ENCODE data around the gene SLC23A1.

DNA sequence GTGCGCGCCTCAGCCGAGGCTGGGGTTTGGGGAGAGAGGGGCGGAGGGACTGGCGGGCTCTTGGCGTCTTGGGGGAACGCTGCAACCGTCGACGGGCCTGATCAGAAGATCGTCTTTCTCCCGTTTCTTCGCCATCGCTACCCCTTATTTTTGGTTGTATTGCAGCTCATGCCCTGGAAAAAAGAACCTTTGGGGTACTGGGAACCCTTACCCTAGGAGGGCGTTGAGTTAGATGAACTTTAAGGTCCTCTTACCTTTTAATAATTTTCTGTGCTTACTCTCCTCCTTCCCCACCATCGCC lies 40.7 kb downstream of the SLC23A1 start:
- TF ChIP-seq, protein P1, sequence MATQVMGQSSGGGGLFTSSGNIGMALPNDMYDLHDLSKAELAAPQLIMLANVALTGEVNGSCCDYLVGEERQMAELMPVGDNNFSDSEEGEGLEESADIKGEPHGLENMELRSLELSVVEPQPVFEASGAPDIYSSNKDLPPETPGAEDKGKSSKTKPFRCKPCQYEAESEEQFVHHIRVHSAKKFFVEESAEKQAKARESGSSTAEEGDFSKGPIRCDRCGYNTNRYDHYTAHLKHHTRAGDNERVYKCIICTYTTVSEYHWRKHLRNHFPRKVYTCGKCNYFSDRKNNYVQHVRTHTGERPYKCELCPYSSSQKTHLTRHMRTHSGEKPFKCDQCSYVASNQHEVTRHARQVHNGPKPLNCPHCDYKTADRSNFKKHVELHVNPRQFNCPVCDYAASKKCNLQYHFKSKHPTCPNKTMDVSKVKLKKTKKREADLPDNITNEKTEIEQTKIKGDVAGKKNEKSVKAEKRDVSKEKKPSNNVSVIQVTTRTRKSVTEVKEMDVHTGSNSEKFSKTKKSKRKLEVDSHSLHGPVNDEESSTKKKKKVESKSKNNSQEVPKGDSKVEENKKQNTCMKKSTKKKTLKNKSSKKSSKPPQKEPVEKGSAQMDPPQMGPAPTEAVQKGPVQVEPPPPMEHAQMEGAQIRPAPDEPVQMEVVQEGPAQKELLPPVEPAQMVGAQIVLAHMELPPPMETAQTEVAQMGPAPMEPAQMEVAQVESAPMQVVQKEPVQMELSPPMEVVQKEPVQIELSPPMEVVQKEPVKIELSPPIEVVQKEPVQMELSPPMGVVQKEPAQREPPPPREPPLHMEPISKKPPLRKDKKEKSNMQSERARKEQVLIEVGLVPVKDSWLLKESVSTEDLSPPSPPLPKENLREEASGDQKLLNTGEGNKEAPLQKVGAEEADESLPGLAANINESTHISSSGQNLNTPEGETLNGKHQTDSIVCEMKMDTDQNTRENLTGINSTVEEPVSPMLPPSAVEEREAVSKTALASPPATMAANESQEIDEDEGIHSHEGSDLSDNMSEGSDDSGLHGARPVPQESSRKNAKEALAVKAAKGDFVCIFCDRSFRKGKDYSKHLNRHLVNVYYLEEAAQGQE (IDR thresholded peaks at IDR 0.05; ENCODE audit: insufficient read depth in 1 of 2, low read depth in 2 of 2, low read length in 2 of 2), result no peak
- TF ChIP-seq POLR2AphosphoS5 (IDR thresholded peaks at IDR 0.05; ENCODE audit: low read depth, low read length) (no peak), SIN3A (IDR thresholded peaks at IDR 0.05; ENCODE audit: borderline replicate concordance, insufficient read depth, low read length) (no peak)

All from PFSK-1 (cell line).